Measurements from ENCODE around the gene TRPV4. TPM values are rescaled to one million over a fixed set of nuclear protein-coding genes. Genes with fewer than 3 reads are reported as not detected.

The TRPV4 gene
- total and polyA plus RNA-seq, 2 donors from 2014 or later = 6.0 to 24.5 TPM

DNA sequence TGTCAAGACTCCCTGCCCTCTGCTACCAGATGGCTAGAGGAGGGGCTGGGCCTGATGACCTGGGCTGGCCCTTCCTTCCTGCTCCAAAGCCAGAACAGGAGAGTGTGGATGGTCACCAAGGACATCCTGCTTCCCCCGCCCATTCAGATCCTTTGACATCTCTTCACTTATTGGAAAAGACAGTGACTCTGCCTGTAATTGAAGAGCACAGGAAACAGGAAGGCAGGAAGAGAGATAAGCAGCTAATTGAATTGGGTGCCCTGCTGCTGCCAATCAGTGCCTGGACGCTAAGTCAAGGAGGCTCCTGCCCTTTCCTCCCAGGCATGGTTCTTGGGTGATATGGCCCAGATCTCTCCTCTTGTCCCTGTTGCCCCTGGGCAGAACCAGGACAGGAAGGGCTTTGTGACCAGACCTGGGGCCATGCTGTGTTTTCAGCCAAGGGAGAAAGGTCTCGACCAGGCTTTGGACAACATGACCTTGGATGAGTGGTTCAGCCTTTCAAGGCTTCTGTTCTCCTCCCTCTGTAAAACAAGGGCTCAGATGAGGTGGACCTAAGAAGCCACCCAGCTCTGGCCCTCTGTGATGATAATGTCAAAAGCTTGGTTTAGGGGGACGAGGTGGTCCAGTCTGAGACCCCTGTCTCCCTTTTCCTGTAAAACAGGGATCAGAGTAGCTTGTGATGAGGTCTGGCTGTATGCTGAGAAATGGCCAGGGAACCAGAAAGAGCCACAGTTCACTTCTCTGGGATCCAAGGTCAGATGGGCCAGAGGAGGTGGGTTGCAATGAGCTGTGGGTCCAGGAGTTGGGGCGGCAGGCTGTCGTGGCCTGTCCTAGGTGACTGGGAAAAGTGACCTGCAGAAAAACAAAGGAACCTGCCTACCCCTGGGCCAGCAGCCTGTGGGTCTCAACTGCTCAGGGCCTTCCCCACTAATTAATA is 80.8 kb downstream of the TRPV4 start:
- intact Hi-C loops (cut with DNase I) = no loop called here
- peaks cover 0 to 3% (median 1%) of the 10 kb centered on the region in 3 donors for H3K9me3 ChIP-seq (ENCODE audit: control insufficient read depth in 2 of 3, insufficient read depth in 1 of 3, low read length in 3 of 3)
- TF ChIP-seq, protein P1, sequence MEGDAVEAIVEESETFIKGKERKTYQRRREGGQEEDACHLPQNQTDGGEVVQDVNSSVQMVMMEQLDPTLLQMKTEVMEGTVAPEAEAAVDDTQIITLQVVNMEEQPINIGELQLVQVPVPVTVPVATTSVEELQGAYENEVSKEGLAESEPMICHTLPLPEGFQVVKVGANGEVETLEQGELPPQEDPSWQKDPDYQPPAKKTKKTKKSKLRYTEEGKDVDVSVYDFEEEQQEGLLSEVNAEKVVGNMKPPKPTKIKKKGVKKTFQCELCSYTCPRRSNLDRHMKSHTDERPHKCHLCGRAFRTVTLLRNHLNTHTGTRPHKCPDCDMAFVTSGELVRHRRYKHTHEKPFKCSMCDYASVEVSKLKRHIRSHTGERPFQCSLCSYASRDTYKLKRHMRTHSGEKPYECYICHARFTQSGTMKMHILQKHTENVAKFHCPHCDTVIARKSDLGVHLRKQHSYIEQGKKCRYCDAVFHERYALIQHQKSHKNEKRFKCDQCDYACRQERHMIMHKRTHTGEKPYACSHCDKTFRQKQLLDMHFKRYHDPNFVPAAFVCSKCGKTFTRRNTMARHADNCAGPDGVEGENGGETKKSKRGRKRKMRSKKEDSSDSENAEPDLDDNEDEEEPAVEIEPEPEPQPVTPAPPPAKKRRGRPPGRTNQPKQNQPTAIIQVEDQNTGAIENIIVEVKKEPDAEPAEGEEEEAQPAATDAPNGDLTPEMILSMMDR (IDR thresholded peaks at IDR 0.05; ENCODE audit: borderline replicate concordance, extremely low read depth, insufficient read depth) = no peak
- H3K27ac ChIP-seq (ENCODE audit: low read depth in 2 of 2, low read length in 2 of 2) = no peak overlapping the region
- no peaks in the 10 kb centered on the region for H3K27me3 ChIP-seq (ENCODE audit: control insufficient read depth, insufficient read depth, low read length)
- peaks cover 0 to 12% (median 4%) of the 10 kb centered on the region in 3 donors for H3K4me1 ChIP-seq (ENCODE audit: control insufficient read depth in 2 of 3, insufficient read depth in 2 of 3, low read depth in 1 of 3, low read length in 3 of 3)
- H3K36me3 ChIP-seq (ENCODE audit: control insufficient read depth in 2 of 3, insufficient read depth in 3 of 3, low read length in 3 of 3) = no peaks in the 10 kb centered on the region
- DNase-seq (peak in 2 of 5 donors; percentile 15 to 31), FAIRE-seq (no peak)
- no peak overlapping the region for H3K4me3 ChIP-seq (ENCODE audit: low read length in 3 of 3)
- no peak overlapping the region for H3K9ac ChIP-seq (ENCODE audit: low read length in 3 of 3)

DNA sequence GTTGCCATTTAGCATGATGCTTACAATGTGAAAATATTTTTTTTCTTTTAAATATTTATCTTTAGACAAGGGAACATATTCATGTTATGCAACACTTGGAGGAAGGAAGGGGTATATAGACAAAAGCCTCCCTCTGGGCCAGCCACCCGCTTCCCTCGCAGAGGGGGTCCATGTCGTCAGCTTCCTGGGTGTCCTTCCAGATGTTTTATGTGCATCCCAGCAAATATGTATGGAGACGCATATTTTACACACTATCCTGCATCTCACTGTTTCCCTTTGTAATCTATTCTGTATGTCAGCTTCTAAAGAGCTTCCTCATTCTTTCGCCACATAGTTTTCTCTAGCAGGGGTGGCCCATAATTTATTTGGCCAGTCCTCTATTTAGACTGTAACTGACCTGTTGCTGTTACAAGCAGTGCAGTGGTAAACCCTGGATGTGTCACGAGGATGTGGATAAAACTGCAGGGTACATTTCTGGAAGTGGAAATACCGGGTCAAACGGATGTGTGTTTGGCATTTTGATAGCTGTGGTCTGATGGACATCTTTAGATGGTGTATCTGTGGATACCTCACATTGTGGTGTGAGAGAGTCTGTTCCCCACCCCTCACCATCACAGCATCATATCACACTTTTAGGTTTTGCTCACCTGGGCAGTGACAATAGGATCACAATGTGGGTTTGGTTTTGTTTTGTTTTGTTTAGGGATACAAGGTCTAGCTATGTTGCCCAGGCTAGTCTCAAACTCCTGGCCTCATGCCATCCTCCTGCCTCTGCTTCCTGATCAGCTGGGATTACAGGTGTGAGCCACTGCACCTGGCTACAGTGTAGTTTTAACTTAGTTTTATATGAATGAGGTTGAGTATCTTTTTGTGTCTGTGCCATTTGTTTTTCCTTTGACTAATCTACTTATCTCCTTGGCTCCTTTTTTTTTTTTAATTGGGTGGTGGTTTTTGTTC is 87.9 kb downstream of the TRPV4 start:
- intact Hi-C loops (cut with DNase I) = no loop called here
- H3K27me3 ChIP-seq (ENCODE audit: control insufficient read depth, insufficient read depth, low read length) = no peaks in the 10 kb centered on the region
- peaks cover 0 to 22% (median 22%) of the 10 kb centered on the region in 3 donors for H3K4me1 ChIP-seq (ENCODE audit: control insufficient read depth in 2 of 3, insufficient read depth in 2 of 3, low read depth in 1 of 3, low read length in 3 of 3)
- no peak overlapping the region for H3K4me3 ChIP-seq (ENCODE audit: low read length in 3 of 3)
- H3K9ac ChIP-seq (ENCODE audit: low read length in 3 of 3) = no peak overlapping the region
- no peak for FAIRE-seq
- no peak overlapping the region for H3K27ac ChIP-seq (ENCODE audit: low read depth in 2 of 2, low read length in 2 of 2)
- H3K36me3 ChIP-seq (ENCODE audit: control insufficient read depth in 2 of 3, insufficient read depth in 3 of 3, low read length in 3 of 3) = no peaks in the 10 kb centered on the region
- DNase-seq = peak in 2 of 5 donors; percentile 25 to 48
- no peaks in the 10 kb centered on the region for H3K9me3 ChIP-seq (ENCODE audit: control insufficient read depth in 2 of 3, insufficient read depth in 1 of 3, low read length in 3 of 3)
- TF ChIP-seq, protein P1 (IDR thresholded peaks at IDR 0.05; ENCODE audit: borderline replicate concordance, extremely low read depth, insufficient read depth) = no peak

DNA sequence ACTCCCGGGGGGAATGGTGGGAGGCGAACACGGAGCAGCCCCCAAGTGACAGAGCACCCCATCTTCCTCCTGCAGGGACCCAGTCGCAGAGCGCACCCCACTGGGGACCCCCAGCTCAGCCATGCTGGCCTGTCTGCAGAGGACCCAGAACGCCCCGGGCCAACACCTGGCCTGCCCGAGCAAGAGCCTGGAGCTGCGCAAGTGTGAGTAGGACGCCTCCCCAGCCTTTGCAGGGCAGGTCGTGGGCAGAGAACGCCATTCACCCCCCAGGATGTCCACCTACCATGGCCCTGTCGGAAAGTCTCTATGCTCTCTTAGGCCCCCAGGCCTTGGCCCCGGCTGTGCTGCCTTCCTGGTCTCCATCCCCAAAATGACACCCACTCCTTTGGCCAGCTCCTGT is 89.2 kb downstream of the TRPV4 start:
- no peak overlapping the region for H3K9ac ChIP-seq (ENCODE audit: low read length in 3 of 3)
- TF ChIP-seq, protein P1 (IDR thresholded peaks at IDR 0.05; ENCODE audit: borderline replicate concordance, extremely low read depth, insufficient read depth) = no peak
- no peak overlapping the region for H3K27ac ChIP-seq (ENCODE audit: low read depth in 2 of 2, low read length in 2 of 2)
- peak in 1 of 5 donors; percentile 66 for DNase-seq
- intact Hi-C loops (cut with DNase I) = no loop called here
- peaks cover 0 to 34% (median 33%) of the 10 kb centered on the region in 3 donors for H3K4me1 ChIP-seq (ENCODE audit: control insufficient read depth in 2 of 3, insufficient read depth in 2 of 3, low read depth in 1 of 3, low read length in 3 of 3)
- no peaks in the 10 kb centered on the region for H3K9me3 ChIP-seq (ENCODE audit: control insufficient read depth in 2 of 3, insufficient read depth in 1 of 3, low read length in 3 of 3)
- H3K27me3 ChIP-seq (ENCODE audit: control insufficient read depth, insufficient read depth, low read length) = no peaks in the 10 kb centered on the region
- FAIRE-seq = no peak
- no peak overlapping the region for H3K4me3 ChIP-seq (ENCODE audit: low read length in 3 of 3)
- H3K36me3 ChIP-seq (ENCODE audit: control insufficient read depth in 2 of 3, insufficient read depth in 3 of 3, low read length in 3 of 3) = no peaks in the 10 kb centered on the region

All from kidney (tissue), 14 donors.